ENCODE measurements around the gene TRRAP.
A peak's percentile ranks its signal among the peaks of the same experiment; 100 is the strongest.
"Not testable (repeated sequence)": the region's sequence is repeated elsewhere in the genome, so short reads cannot be mapped to it uniquely, and the experiment has no call there.

The TRRAP gene

DNA sequence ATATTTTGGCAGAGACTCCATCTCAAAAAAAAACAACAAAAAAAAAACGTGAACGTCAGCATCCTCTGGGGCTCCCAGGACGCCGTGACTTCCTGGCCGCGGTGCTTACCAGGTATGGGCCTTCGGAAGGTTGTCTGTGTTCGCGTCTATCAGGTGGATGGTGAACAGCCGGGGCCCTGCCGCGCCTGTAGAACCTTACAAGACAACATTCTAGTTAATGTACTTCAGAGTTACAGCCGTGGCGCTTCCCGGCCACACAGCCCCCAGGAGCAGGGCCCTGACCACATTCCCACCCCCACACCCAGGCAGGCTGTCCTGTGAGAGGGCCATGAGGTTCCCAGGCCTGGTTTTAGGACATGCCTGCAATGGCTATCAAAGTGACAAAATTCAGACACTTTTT lies 154.6 kb downstream of the TRRAP start:
- no peak for DNase-seq

DNA sequence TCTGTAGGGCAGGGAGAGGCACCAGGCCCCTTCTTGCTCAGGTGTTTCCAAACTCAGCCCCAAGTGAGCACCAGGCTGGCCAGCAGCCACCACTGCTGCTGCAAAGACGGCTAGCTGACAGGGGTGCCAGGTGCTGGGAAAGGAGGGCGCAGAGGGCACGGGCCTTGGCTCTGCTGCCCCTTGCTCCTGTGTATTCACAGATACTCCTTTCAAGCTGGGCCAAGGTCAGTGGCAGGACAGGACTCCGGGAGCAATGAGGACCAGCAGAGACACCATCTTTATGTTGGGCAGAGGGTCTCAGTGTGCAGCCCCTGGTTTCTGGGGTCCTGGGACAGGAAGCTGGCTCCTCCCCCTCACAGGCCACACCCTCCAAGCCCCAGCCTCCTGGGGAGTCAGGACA lies 155.4 kb downstream of the TRRAP start:
- no peak for DNase-seq

DNA sequence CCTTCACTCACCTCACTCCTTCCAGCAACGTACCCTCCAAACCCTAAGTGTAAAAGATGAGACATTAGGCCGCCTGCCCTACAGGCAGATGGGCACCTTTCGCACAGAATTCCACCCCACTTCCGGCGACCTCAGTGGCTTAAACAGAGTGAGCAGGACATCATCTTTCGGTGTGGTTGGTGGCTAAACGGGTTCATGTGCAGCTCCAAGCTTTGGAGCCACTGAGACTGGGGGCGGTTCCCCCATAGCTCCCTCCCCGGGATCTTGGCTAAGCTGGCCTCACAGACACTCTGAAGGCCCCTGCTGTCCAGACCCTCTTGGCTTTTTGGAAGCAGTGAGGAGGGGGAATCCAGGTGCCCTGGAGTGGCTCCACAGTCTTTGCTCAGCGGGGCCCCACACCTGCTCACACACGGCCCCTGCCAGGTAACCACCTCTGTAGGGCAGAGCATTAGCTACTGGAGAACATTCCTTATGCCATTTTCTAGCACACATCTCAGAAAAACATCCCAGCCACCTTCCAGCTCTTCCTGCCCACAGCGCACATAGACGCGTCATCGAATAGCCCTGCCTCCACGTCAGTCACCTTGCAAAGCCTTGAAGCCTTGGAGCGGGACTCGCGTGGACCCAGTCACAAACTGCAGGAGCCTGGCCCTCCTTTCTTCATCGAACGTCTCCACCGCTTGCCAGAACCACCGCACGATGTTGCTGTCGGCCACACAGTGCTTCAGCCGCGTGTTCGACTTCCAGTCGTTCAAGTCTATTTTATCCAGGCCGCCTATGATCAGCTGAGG lies 156.8 kb downstream of the TRRAP start:
- DNase-seq = no peak

DNA sequence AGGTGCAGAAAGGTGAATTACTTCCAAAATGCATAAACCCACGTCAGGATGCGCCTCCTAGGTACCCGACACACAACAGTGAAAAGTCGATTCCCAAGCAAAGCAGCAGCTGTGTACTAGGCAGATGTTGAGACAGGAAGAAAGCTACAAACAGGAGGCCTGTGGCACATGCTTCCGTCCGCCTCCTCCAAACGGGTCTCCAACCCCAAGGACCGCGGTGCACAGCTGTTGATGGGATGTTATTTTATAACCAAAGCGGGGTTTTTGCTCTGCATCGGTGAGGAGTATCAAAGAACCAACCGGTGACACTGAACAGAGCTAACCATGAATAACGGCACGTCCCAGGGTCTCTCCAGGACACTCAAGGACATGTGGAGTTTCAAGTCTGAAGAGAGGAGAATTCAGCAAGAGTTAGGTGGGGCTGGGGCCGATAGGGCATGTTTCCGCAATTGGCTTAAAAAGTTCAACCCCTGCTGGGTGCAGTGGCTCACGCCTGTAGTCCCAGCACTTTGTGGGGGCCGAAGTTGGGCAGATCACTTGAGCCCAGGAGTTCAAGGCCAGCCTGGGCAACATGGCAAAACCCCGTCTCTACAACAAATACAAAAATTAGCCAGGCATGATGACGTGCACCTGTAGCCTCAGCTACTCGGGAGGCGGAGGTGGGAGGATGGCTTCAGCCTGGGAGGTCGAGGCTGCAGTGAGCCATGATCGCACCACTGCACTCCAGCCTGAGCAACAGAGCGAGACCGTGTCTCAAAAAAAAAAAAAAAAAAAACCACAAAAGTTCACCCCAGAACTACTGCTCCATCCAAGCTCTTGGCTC lies 157.6 kb downstream of the TRRAP start:
- DNase-seq = no peak

DNA sequence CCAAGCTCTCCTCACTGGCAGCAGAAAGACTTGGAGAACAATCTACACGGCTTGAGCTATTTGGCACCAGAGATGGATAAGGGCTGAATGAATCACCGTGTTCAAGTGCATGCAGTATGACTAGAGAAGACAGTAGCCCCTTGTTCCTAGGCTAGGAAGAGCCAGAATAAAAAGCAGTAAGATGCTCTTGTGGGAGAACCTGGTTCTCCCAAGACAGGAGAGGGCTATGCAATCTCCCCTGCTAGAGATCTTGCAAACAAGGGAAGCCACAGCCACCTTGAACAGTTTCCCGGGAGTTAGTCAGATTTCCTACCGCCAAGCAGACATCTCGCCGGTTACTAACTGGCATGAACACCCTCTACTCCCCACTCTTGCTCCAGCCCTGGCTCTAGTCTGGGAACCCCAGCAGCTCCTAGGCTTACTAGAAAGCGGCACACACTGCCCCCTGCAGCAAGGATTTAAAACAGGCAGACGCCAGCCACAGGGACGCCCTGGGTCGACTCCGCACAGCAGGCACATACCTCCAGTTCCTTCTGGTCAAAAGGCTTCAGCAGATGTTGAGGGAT lies 158.3 kb downstream of the TRRAP start:
- peak in 2 of 4 experiments; percentile 14 for DNase-seq

DNA sequence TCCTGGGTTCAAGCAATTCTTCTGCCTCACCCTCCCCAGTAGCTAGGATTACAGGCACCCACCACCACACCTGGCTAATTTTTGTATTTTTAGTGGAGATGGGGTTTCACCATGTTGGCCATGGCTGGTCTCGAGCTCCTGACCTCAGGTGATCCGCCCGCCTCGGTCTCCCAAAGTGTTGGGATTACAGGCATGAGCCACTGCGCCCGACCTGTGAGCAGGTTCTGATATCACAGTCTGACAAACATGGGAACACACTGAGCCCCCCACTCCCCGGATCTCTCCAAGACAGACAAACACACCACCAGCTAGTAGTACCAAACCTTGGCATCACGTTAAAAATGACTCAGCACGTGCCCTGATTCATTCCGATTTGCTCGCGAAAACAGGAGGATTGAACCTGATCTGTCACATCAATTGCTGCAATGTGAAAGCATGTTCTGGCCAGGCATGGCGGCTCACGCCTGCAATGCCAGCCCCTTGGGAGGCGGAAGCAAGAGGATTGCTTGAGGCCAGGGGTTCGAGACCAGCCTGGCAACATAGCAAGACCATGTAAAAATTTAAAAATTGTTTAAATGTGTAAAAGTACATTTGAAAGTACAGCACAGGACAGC lies 159.1 kb downstream of the TRRAP start:
- DNase-seq = no peak

DNA sequence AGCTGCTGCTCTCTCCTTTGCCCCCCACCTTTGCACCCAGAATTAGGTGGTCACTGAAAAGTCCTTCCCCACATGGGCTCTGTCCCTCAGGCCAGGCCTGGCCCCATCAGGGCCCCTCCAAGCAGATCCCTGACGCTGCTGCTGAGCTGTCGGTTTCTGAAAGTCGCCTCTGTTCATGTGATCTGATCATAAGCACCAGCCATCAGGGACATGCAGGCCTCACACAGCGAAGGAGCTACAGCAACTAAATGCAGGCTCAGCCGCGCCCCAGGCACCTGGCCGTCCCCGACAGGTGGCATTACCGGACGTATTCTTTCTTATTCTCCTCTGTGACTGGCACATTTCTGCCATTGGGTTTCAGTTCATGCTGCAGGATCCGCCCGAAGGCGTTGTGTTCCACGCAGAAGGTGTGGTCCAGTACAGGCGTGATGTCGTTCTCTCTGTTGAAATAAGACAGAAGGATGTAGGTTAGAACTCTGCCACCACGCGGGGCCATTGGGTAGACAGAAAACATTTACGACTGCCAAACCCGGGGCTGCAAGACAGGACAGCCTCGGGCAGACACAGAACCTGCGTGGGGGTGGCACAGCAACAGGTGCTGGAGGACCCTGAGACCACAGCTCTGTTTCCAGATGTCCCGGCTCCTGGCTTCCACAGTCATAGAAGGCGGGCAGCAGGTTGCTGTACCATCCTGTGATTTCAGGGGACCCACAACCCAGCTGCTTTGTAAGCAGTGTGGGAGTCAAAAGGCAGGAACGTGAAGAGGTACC lies 159.9 kb downstream of the TRRAP start:
- DNase-seq = no peak

DNA sequence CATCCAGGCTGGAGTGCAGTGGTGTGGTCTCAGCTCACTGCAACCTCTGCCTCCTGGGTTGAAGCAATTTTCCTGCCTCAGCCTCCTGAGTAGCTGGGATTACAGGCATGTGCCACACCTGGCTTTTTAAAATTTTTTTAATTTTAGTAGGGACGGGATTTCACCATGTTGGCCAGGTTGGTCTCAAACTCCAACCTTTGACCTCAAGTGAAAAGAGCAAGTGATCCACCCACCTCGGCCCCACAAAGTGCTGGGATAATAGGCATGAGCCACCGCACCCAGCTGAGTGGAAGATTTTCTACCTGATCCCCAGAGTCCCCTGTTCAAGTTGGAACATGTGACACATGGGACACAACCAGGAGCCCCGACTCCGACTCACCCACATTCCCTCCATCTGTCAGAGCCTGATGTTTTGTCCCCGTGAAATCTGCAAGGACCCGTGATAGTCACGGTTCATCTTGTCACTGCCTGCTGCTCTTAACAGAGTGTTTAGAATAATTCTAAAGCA lies 161.1 kb downstream of the TRRAP start:
- no peak for DNase-seq

DNA sequence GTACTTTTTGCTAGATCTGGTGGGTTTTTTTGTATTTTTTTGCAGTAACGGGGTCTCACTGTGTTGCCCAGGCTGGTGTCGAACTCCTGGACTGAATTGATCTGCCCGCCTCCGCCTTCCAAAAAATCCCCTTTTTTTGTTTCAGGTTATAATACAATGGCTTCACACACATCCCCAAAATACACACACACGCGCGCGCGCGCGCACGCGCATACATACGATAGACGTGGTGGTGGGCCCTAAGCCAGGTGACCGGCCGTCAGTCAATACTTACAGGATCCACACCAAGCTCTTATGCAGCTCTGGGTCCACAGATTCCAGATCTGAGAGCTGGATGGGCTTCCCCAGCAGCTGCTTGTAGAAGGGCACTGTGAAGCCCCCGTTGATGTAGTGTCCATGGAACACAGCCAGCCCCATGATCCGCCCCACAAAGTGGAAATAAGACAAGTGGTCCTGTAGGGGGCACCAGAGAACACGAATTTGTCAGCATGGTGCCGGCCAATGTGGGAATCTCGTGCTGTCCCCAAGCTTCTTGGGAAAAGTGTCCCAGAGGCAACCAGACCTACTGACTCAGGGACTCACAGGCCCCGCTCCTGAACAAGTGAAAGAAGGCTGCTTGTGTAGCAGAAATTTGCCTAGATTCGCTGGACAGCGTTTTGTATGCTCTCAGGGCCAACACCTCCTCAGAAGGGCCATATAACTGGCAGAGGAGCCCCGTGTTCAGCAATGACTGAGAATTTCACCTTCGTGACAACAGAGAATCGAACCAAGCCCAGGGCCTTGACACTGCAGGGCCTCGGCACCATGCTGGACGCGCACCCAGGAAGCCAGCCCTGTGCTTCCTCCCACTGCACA lies 162.0 kb downstream of the TRRAP start:
- peak; percentile 78 to 89 (median 80) for DNase-seq

DNA sequence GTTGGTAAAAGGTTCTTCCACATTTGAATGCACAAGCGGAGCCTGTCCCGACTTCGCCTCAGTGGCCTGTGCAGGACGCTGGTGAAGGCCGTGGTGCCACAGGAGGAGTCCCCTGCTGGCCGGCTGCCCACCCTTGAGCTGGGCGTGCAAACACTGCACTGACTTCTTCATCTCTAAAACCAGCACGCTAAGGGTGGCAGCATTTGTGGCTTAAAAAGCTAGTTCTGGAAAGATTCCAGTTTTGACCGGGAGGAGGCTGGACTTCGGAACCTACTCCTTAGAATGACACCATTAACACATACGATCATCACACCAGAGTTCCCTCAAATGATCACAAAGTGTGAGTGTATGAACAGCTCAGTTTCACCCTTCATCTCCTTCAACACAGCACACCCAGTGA lies 163.2 kb downstream of the TRRAP start:
- DNase-seq = no peak

DNA sequence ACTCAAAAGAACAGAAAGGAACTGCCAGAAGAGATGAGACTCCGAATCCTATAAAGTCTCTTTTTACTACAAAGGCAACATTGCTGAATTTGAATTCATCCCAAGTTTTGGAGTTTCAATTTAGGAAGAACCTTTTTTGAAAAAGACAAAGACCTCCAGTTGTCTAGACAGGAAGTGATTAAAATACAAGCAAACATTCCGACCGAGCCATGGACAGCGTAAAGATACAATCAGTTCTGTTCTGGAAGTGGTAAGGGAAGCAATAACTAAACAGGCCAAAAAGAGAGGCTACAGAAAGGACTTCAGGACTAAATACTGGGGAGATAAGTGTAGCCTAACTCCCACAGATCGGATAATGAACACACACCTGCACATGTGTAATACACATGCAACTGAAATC lies 164.6 kb downstream of the TRRAP start:
- no peak for DNase-seq

DNA sequence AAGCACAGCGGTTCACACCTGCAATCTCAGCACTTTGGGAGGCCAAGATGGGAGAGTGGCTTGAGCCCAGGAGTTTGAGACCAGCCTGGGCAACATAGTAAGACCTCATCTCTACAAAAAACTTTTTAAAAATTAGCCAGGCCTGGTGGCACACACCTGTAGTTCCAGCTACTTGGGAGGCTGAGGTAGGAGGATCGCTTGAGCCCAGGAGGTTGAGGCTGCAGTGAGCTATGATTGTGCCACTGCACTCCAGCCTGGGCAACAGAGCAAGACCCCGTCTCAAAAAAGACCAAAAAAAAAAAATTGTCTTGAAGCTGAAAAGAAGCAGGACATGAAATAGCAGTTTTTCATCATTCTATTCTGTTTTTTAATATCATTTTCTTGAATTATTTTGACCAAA lies 166.5 kb downstream of the TRRAP start:
- not testable (repeated sequence) for DNase-seq

DNA sequence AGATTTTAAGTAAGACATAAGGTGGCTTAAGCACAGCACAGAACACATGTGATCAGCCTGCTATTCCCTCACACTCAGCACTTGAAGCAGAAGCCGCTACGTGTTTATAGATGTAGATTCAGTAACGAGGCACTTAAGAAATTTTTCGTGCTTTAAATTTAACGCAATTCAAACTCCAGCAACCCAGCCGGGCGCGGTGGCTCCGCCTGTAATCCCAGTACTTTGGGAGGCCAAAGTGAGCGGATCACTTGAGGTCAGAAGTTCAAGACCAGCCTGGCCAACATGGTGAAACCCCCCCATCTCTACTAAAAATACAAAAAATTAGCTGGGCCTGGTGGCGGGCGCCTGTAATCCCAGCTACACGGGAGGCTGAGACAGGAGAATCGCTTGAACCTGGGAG lies 167.9 kb downstream of the TRRAP start:
- not testable (repeated sequence) for DNase-seq

DNA sequence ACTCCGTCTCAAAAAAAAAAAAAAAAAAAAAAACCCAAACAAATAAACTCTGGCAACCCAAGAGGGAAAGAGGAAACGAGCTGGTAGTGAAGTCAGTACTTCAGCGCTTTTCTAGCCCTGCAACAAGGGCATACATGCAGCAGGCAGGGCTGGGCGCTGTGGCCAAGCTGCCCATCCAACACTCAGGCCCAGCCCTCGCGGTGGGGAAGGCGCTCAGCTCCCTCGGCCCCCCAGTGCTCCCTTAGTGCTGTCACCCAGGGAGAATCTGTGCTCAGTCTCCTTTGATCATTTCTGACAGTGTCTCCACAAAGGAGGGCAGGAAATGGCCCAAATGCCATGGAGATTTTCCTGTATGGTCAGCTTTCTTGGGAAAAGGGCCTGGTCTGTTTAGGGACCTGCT lies 168.4 kb downstream of the TRRAP start:
- DNase-seq = no peak

DNA sequence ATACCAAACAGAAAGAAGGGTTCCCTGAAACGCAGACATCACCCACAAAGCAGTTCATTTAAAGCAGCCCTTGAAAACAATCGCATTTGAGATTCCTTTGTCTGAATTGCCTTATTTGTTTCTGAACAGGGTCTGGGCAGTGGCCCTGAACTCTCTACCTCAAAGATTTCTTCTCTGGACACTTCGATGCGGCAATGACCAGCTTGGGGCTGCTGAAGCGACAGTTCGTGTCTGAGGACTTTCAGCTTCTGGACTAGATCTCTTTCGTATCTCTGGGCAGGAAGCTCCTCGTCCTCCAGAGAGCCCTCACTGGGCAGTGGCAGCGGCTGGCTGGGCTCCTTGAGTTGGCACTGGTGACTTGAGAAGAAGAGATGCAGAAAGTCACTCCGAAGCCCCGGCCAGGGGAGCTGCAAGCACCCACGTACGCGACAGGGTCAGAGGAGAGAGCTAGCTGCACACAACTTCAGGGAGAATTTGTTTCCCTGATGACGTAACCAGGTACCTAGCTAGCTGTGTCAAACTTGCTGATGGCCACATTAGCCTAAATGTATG lies 169.3 kb downstream of the TRRAP start:
- DNase-seq = no peak

DNA sequence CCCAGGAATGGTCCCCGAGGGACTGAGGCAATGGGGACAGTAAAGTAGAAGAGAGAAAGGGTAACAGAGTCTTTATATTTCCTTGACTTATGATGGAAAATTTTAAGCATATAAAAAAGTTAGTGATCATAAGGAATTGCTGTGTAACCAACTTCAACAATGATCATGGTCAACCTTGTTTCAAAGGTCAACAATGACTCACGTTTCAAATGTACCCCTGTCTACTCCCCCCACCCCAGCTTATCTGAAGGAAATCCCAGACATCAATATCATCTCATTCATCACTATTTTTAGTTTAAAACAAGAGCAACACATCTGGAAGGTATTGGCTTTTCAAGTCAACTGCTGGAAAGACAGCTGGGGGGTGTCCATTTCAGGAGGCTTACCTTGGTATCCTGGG lies 172.6 kb downstream of the TRRAP start:
- no peak for DNase-seq

DNA sequence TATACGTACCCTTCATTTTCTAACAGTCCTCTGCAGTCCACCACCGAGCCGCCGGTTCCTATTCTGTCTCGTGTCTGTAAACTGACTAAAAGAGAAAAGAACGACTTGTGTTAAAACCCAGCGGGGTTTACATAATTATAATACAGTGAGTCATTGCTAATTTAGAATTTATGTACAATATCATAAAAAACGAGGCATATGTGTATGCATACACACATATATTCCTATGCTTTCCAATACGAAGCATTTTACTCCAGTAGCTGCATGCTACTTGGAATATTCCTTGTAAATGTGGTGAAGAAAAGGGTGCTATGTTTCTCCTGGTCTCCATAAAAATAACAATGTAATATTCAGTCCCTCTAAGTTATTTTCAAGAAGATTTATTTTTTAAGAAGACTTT lies 176.4 kb downstream of the TRRAP start:
- no peak for DNase-seq

DNA sequence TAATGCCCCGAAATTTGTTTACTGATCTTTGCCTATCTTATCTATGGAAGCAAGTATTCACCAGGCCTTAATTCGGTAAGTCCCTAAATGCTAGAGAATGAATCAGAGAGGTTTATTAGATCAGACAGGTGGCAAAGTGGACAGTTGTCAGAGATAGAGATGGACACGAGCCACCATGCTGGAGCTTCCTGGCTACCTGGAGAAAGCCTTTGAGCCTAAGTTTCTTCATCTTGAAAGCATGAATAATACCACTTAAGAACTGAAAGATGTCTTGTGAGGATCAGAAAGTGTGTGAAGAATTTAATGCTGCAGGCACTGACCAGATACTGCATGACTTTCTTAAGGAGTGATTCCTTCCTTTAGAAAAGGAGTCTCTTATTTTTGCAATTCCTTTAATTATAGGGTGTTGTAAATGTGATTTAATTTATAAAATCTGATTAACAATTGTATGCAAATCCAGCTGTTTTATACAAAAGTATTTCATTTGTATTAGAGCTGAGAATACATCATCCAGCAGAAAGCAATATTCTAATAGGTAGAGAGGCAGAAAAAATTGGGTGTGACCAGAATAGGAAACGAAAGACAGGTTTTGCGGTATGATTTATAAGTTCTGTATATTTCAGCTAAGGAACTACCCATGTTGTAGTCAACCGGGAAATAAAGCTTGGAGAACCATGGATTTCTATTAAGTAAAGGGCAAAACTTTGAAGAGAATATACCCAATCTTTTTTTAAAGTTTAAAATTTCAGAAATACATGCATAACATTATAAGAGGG lies 182.9 kb downstream of the TRRAP start:
- DNase-seq = no peak
